T1000 (cell line): ENCODE results near the gene DNASE2.
"Not testable (repeated sequence)": the region's sequence is repeated elsewhere in the genome, so short reads cannot be mapped to it uniquely, and the experiment has no call there.

Experiments
- DNase-seq: peaks from one replicate; lab custom pipeline; 2025; ENCODE audit warnings: mixed read lengths; lab: John Stamatoyannopoulos, UW

Gene DNASE2

DNA sequence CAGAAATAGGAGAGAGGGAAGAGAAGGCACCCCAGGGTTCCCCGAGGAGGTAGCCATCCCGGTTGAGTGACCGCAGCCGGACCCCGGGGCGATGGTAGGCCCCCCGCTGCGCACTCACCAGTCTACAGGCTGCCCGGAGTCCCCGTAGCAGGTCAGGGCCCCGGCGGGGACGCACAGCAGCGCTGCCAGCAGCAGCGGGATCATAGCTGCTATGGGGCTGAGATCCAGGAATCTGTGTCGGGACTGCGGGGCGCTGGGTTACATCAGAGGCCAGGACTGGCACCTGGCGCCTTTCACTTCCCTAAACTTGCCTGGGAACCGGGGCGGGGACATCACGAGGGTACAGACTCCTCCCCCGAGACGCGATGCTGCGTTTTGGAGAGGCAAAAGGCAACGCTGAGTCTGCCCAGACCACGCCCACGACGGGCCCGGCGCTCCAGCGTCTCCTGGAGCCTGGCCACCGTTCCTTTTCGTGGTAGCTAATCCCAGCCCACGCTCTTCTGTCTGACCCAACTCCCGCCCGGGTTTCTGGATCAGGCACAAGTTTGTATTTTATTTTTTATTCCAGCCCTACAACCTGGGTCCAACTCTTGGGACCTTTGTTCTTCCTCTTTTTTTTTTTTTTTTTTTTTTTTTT, at the start of gene DNASE2:
Gene DNASE2 (minus strand): TSS at position 278 of the 637 bp plus-strand sequence. CDS start 74 bp downstream, at position 204.
- peak; percentile 49 for DNase-seq

- no peak for DNase-seq
Measured at GRCh38 chr19:12930002-12930645, 48.9 kb upstream of the DNASE2 start.

DNA sequence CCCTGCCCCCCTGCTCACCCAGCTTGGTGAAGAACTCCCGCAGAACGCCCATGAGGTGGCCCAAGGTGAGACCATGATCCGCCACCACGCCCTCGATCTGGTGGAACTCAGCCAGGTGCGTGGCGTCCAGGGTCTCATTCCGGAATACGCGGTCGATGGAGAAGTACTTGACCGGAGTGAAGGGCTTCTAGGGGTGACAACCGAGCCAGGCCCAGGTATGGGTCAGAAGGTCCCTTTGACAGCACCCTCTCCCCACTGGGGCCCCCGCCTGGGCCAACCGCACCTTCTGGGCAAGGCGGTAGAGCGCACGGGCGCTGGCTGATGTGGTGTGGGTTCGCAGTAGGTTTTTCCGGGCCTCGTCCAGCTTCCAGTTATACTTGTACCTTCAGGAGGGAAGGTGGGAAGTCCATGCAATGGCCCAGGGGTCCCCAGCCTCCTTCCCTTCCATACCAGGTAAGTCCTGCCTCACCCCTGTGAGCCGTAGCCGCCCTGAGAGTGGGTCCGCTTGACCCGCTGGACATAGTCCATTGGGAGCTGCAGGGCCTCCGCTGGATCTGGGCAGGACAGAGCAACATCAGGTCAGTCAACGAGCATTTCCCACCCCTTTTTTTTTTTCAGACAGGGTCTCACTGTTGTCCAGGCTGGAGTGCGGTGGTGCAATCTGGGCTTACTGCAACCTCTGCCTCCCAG, 43.5 kb upstream of the DNASE2 start:
- DNase-seq: no peak

- no peak for DNase-seq
Measured at GRCh38 chr19:12922959-12923358, 41.7 kb upstream of the DNASE2 start.

GRCh38 chr19:12921047-12921446, 39.8 kb upstream of the DNASE2 start:
- no peak for DNase-seq

DNA sequence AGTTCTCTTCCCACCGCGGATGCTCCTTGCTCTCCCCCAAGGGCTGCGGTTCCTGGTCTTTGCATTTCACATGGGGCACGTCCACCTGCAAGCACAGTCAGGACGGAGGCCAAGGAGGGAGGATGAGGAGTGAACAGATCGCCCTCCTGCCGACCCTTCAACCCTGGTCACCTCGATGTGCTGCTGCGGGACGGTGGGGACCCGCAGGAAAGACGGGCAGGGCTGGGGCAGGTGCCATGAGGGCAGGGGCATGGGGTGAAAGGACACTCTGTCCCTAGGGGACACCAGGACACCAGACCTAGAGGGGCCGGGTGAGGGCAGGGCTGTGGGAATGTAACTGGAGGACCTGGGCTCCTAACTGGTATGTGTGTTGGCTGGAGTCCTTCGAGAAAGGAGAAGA, 37.0 kb upstream of the DNASE2 start:
- no peak for DNase-seq

DNA sequence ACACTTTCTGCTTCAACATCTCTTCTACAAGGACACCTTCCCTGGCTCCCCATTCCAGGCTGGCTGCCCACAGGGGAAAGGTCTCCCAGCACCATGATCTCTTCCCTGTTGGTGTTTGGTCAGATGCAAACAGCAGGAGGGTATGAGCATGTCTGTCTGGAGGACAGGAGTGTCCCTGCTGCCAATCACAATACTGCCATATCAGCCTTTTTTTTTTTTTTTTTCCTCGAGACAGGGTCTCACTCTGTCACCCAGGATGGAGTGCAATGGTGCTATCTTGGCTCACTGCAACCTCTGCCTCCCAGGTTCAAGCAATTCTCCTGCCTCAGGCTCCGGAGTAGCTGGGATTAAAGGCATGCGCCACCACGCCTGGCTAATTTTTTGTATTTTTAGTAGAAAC, 34.6 kb upstream of the DNASE2 start:
- DNase-seq: not testable (repeated sequence)

GRCh38 chr19:12913851-12914690, 32.8 kb upstream of the DNASE2 start:
- DNase-seq: no peak

GRCh38 chr19:12913011-12913561, 31.8 kb upstream of the DNASE2 start:
- DNase-seq: no peak

DNA sequence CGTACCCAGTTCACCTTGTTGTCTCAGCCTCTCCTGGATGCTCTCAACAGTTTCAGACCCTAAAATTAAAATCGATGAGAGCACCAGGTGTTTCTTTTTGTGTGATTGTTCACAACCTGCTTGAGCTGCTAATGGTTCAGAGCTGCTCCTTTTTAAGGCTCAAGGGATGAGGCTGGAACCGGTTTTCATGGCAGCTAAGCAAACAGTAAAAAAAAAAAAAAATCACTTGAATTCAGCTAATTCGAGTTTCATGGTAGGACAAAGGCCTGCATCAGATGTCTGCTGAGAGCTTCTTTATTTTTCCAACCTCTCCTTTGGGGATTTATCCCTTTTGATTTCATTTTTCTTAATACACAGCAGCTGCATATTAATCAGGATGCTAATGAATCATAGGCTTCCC, 31.3 kb upstream of the DNASE2 start:
- no peak for DNase-seq

GRCh38 chr19:12907166-12907565, 25.9 kb upstream of the DNASE2 start:
- DNase-seq: no peak

GRCh38 chr19:12899891-12900518, 18.8 kb upstream of the DNASE2 start:
- no peak for DNase-seq

DNA sequence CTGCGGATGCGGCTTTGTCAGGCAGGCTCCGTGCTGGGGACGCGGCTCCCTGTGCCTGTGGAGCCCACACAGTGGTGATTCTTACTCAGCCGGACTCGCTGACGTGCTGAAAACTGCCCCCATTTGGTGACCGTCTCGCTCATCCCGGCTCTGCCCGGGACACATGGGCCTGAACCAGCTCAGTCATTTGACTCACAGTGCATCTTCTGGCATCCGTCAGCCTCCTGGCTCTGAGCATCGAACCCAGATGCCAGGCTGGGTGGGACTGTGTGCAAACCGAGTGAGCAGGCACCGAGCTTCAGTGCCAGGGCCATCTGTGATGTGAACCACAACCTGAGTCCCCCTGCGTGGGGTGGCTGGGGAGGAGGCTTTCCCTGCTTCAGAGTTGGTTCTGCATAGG, 15.2 kb upstream of the DNASE2 start:
- no peak for DNase-seq

DNA sequence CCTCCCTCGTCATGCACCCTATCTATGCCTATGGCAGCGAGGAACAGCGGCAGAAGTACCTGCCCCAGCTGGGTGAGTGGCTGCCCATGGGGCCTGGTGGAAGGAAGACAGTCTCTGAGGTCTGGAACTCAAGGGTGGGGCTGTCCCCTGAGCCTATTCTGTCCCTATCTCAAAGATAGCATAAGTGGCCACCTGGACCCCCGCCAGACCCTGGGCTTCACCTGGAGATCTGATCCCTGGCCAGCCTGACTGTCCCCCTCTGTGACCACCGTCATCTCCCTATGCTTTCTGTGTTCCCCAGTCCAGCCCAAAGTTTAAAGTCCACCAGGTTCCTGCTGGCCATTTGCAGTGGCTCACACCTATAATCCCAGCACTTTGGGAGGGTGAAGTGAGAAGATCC, 12.3 kb upstream of the DNASE2 start:
- DNase-seq: no peak

DNA sequence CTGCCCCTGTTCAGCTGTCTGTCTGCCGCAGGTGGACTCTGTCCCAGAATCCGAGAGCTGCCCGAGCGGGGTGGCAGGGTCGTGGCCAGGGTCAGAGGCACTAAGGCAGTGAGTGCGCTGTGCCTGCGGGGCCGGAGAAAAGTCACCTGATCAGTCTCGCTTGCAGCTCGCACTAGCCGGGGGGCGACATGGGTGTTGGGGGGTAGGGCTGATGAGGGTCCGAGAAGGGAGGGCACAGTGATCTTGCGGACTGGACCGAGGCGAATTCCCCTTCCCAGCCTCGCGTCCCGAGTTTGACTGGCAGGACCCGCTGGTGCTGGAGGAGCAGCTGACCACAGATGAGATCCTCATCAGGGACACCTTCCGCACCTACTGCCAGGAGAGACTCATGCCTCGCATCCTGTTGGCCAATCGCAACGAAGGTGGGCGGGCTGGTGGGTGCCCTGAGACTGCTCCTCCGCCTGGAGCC, 10.3 kb upstream of the DNASE2 start:
- no peak for DNase-seq

DNA sequence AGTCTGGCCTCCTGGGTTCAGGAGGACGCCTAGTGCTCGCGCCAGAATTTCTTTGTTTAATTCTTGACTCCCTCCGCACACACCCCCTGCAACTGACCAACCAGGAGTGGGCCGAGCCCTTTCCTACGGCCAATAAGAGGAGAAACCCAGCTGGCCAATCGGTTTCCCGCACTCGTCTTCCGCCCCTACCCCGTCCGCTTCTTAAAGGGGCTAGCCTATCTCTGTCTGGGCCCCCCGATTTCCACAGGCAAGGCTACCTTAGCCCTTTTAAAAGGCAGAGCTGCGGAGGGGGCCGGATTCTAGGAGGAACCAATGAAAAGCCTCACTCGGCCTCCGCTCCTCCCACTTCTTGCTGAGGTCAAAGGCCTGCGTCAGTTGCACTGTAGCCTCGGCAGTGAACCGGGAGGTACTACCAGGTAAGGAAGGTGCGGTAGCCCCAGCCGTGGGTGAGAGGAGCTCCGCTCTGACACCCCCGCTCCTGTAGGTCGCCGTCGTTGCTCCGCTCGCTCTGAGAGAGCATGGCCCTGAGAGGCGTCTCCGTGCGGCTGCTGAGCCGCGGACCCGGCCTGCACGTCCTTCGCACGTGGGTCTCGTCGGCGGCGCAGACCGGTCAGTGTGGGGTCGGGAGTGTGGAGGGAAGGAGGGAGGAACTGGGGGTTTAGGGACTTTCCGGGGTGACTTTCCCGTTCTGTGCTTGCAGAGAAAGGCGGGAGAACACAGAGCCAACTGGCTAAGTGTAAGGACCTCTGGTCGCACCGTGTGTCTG, 9.7 kb upstream of the DNASE2 start, which contains the start of gene GCDH:
Gene GCDH (plus strand): TSS at position 374 of the 766 bp plus-strand sequence. CDS start 145 bp downstream, at position 519.
- peak; percentile 94 for DNase-seq

DNA sequence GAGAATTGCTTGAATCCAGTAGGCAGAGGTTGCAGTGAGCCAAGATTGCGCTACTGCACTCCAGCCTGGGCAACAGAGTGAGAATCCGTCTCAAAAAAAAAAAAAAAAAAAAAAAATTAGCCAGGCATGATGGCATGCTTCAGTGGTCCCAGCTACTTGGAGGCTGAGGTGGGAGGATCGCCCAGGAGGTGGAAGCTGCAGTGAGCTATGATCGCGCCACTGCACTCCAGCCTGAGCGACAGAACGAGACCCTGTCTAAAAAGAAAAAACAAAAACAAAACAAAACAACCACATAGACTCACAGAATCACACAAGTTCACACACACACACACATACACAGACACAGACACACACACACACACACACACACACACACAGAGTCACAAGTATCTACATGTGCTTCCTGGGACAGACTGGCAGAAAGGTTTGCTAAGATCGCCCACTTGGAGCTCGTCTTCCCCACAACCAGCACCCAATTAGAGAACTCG, 9.1 kb upstream of the DNASE2 start:
- DNase-seq: not testable (repeated sequence)

GRCh38 chr19:12888006-12888603, 6.9 kb upstream of the DNASE2 start:
- DNase-seq: no peak

GRCh38 chr19:12886969-12887747, 5.9 kb upstream of the DNASE2 start, which contains the start of gene KLF1:
TSS of gene KLF1 (minus strand) at chr19:12887201. CDS start at chr19:12887140, 61 bp downstream.
- DNase-seq: no peak
